ENCODE data around the gene PGAP2. TPM values are rescaled to one million over a fixed set of nuclear protein-coding genes. Genes with fewer than 3 reads are reported as not detected.
"Not testable (repeated sequence)": the region's sequence is repeated elsewhere in the genome, so short reads cannot be mapped to it uniquely, and the experiment has no call there.

Gene PGAP2
- total RNA-seq, 1 donor from 2014 or later: 13.8 TPM

- no peak for DNase-seq (ENCODE audit: extremely low read depth, low read depth, low spot score)
Observed at GRCh38 chr11:3803726-3804495, 4.4 kb upstream of the PGAP2 start.

- DNase-seq (ENCODE audit: extremely low read depth, low read depth, low spot score): no peak
Observed at GRCh38 chr11:3808861-3809623, 682 bp downstream of the PGAP2 start.

DNA sequence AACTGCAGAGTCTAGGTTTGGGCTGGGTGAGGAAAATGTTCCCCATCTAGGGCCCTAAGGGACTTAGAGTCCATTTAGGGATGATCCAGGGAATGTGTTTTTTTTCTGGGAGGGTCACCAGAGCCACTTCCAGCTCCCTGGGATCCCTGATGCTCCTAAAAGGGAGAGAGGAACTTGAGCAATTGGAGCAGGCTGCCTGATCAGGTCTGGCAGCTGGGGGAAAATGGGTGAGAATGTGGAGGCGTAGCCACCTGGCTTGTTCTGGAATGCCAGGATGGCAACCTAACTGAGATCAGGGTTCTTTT lies 1.2 kb downstream of the PGAP2 start:
- DNase-seq (ENCODE audit: extremely low read depth, low read depth, low spot score): no peak

- DNase-seq (ENCODE audit: extremely low read depth, low read depth, low spot score): no peak
Observed at GRCh38 chr11:3810446-3810845, 2.1 kb downstream of the PGAP2 start.

GRCh38 chr11:3810951-3811350 lies 2.6 kb downstream of the PGAP2 start:
- no peak for DNase-seq (ENCODE audit: extremely low read depth, low read depth, low spot score)

DNA sequence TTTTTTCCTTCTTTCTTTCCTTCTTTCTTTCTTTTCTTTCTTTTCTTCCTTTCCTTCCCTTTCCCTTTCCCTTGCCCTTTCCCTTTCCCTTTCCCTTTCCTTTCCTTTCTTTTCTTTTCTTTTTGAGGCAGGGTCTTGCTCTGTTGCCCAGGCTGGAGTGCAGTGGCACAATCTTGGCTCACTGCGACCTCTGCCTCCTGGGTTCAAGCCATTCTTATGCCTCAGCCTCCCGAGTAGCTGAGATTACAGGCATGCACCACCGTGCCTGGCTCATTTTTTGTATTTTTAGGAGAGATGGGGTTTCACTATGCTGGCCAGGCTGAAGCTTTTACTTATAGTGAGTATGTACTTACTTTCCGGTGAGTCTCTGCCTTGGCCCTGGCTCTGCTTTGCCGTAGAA lies 6.5 kb downstream of the PGAP2 start:
- not testable (repeated sequence) for DNase-seq (ENCODE audit: extremely low read depth, low read depth, low spot score)

- no peak for DNase-seq (ENCODE audit: extremely low read depth, low read depth, low spot score)
Observed at GRCh38 chr11:3815845-3816244, 7.5 kb downstream of the PGAP2 start.

GRCh38 chr11:3816673-3817072 lies 8.3 kb downstream of the PGAP2 start:
- no peak for DNase-seq (ENCODE audit: extremely low read depth, low read depth, low spot score)

DNA sequence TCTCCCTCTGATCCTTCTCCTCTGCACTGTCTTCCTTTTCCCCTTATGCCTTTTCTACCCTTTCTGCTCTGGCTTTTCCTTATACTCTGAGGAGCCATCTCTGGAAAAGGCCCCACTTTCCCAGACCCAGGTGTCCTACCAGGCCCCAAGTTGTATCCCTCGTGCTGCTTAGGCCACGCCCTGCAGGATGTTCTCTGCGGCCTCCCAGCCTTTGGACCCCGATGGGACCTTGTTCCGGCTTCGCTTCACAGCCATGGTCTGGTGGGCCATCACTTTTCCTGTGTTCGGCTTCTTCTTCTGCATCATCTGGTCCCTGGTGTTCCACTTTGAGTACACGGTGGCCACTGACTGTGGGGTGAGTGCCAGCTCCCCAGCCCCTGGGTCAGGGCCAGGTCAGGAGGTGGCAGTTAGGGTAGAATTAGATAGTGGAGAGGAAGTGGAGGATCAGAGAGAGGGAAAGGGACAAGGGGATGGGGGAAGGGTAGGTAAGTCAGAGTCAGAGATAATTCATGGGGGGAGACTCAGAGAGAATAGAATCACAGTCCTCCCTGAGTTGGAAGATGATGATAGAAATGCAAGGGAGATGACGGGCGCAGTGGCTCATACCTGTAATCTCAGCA lies 8.9 kb downstream of the PGAP2 start:
- no peak for DNase-seq (ENCODE audit: extremely low read depth, low read depth, low spot score)

- no peak for DNase-seq (ENCODE audit: extremely low read depth, low read depth, low spot score)
Observed at GRCh38 chr11:3820971-3821370, 12.6 kb downstream of the PGAP2 start.

DNA sequence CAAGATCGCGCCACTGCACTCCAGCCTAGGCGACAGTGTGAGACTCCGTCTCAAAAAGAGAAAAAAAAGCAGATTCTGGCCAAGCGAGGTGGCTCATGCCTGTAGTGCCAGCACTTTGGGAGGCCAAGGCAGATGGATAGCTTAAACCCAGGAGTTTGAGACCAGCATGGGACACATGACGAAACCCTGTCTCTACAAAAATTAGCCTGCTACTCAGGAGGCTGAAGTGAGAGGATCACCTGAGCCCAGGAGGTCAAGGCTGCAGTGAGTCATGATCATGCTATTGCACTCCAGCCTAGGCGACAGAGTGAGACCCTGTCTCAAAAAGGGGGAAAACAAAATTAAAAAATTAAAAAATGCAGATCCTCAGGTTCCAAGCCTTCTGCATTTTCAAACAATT lies 14.0 kb downstream of the PGAP2 start:
- DNase-seq (ENCODE audit: extremely low read depth, low read depth, low spot score): no peak

- no peak for DNase-seq (ENCODE audit: extremely low read depth, low read depth, low spot score)
Observed at GRCh38 chr11:3823303-3823702, 14.9 kb downstream of the PGAP2 start.

GRCh38 chr11:3823762-3824506 lies 15.6 kb downstream of the PGAP2 start:
- no peak for DNase-seq (ENCODE audit: extremely low read depth, low read depth, low spot score)

GRCh38 chr11:3824714-3825472 lies 16.5 kb downstream of the PGAP2 start:
- DNase-seq (ENCODE audit: extremely low read depth, low read depth, low spot score): no peak

DNA sequence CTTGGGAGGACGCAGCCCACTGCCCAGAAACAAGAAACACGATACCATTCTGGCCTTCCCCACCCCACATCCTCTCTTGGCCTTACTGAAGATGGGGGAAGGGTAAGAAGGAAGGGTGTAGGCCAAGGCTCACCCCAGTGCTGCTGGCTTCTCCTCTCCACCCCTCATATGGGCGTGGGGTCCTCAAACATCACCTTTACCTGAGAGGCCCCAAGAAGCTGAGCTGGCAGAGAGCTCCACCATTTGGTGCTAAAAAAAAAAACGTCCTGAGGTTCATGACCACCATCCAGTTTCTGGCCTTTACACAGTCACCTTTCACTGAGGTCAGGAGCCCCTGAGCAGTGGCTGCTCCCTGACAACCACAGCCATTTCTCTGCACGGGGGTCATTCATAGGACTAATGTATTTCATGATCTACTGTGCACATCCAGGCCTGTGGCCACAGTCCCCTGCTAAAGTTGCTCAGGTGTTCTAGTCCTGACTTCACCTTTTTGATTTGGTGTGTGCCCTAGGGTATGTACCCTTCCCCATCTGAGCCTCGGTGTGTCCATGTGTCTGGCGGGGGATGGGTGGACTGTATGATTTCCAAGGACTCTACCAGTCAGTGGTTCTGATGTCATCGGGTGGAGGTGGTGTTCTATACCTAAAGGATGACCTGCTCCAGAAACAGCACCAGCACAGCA lies 17.3 kb downstream of the PGAP2 start:
- no peak for DNase-seq (ENCODE audit: extremely low read depth, low read depth, low spot score)

- DNase-seq (ENCODE audit: extremely low read depth, low read depth, low spot score): no peak
Observed at GRCh38 chr11:3826721-3827120, 18.4 kb downstream of the PGAP2 start.

- no peak for DNase-seq (ENCODE audit: extremely low read depth, low read depth, low spot score)
Observed at GRCh38 chr11:3827434-3828186, 19.2 kb downstream of the PGAP2 start.

GRCh38 chr11:3830088-3830487 lies 21.7 kb downstream of the PGAP2 start:
- no peak for DNase-seq (ENCODE audit: extremely low read depth, low read depth, low spot score)

GRCh38 chr11:3830730-3831129 lies 22.4 kb downstream of the PGAP2 start:
- DNase-seq (ENCODE audit: extremely low read depth, low read depth, low spot score): no peak
